ENCODE results near the gene CDH23.

The CDH23 gene

GRCh38 chr10:71481746-71482410 lies 85.2 kb downstream of the CDH23 start:
- H3K36me3 ChIP-seq (replicated peaks; ENCODE audit: insufficient read depth, low read length): no peaks in the 10 kb centered on the region
- H2AFZ ChIP-seq (ENCODE audit: low read length): no peak overlapping the region
- no peaks in the 10 kb centered on the region for H3K9me3 ChIP-seq (replicated peaks; ENCODE audit: insufficient read depth, low read length)
- H3K4me2 ChIP-seq (ENCODE audit: low read depth, low read length): no peak overlapping the region
- H3F3A ChIP-seq (ENCODE audit: insufficient read depth, low read length): no peaks in the 10 kb centered on the region
- H3K27me3 ChIP-seq (replicated peaks; ENCODE audit: insufficient read depth, low read length): peaks cover 76% of the 10 kb centered on the region
- H3K27ac ChIP-seq (ENCODE audit: low read length): no peak overlapping the region
- H3K4me3 ChIP-seq (ENCODE audit: low read length): no peak overlapping the region
- no peak for DNase-seq
- no peaks in the 10 kb centered on the region for H4K20me1 ChIP-seq (ENCODE audit: insufficient read depth, low read length)
- no peaks in the 10 kb centered on the region for H3K9me2 ChIP-seq (replicated peaks; ENCODE audit: insufficient read depth, low read length)
- TF ChIP-seq EZH2phosphoT487 (IDR thresholded peaks at IDR 0.05; ENCODE audit: low read length): no peak
- TF ChIP-seq EZH2 (optimal IDR thresholded peaks at IDR 0.05; ENCODE audit: low read depth, low read length): no peak
- TF ChIP-seq, protein P1, sequence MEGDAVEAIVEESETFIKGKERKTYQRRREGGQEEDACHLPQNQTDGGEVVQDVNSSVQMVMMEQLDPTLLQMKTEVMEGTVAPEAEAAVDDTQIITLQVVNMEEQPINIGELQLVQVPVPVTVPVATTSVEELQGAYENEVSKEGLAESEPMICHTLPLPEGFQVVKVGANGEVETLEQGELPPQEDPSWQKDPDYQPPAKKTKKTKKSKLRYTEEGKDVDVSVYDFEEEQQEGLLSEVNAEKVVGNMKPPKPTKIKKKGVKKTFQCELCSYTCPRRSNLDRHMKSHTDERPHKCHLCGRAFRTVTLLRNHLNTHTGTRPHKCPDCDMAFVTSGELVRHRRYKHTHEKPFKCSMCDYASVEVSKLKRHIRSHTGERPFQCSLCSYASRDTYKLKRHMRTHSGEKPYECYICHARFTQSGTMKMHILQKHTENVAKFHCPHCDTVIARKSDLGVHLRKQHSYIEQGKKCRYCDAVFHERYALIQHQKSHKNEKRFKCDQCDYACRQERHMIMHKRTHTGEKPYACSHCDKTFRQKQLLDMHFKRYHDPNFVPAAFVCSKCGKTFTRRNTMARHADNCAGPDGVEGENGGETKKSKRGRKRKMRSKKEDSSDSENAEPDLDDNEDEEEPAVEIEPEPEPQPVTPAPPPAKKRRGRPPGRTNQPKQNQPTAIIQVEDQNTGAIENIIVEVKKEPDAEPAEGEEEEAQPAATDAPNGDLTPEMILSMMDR (IDR thresholded peaks at IDR 0.05; ENCODE audit: low read length): no peak
- no peak overlapping the region for H3K9ac ChIP-seq (ENCODE audit: low read length)
- H3K4me1 ChIP-seq (ENCODE audit: low read length): no peaks in the 10 kb centered on the region
- no peaks in the 10 kb centered on the region for H3K79me2 ChIP-seq (ENCODE audit: low read length)

DNA sequence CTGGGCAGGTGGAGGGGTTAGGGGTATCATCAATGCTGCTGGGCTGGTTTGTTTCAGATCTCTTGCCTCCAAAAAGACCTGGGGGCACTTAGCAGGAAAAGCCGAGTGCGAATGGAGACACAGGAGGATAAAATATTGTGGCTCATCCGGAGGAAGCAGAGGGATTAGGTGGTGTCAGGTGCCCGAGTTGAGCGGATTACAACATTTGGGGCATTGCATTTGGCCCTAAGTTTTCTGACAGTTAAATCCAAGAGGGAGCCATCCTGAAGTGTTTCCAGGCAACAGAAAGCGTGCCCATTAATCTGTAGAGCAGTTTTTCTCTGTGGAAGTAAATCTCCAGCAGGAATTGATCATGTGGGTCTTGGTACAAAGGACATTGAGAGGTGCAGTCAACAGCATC lies 85.9 kb downstream of the CDH23 start:
- H3K9ac ChIP-seq (ENCODE audit: low read length): no peak overlapping the region
- H2AFZ ChIP-seq (ENCODE audit: low read length): no peak overlapping the region
- H3K4me1 ChIP-seq (ENCODE audit: low read length): no peaks in the 10 kb centered on the region
- DNase-seq: no peak
- peaks cover 70% of the 10 kb centered on the region for H3K27me3 ChIP-seq (replicated peaks; ENCODE audit: insufficient read depth, low read length)
- no peaks in the 10 kb centered on the region for H3K79me2 ChIP-seq (ENCODE audit: low read length)
- no peaks in the 10 kb centered on the region for H3K9me3 ChIP-seq (replicated peaks; ENCODE audit: insufficient read depth, low read length)
- no peaks in the 10 kb centered on the region for H3K36me3 ChIP-seq (replicated peaks; ENCODE audit: insufficient read depth, low read length)
- H3F3A ChIP-seq (ENCODE audit: insufficient read depth, low read length): no peaks in the 10 kb centered on the region
- H4K20me1 ChIP-seq (ENCODE audit: insufficient read depth, low read length): no peaks in the 10 kb centered on the region
- no peak overlapping the region for H3K4me3 ChIP-seq (ENCODE audit: low read length)
- H3K9me2 ChIP-seq (replicated peaks; ENCODE audit: insufficient read depth, low read length): no peaks in the 10 kb centered on the region
- no peak overlapping the region for H3K27ac ChIP-seq (ENCODE audit: low read length)
- TF ChIP-seq EZH2phosphoT487 (IDR thresholded peaks at IDR 0.05; ENCODE audit: low read length) (no peak), EZH2 (optimal IDR thresholded peaks at IDR 0.05; ENCODE audit: low read depth, low read length) (no peak)
- TF ChIP-seq, protein P1 (IDR thresholded peaks at IDR 0.05; ENCODE audit: low read length): no peak
- H3K4me2 ChIP-seq (ENCODE audit: low read depth, low read length): no peak overlapping the region

GRCh38 chr10:71483135-71483534 lies 86.4 kb downstream of the CDH23 start:
- H3K27me3 ChIP-seq (replicated peaks; ENCODE audit: insufficient read depth, low read length): peaks cover 64% of the 10 kb centered on the region
- H3K4me2 ChIP-seq (ENCODE audit: low read depth, low read length): no peak overlapping the region
- H3K27ac ChIP-seq (ENCODE audit: low read length): no peak overlapping the region
- no peaks in the 10 kb centered on the region for H3K4me1 ChIP-seq (ENCODE audit: low read length)
- TF ChIP-seq EZH2phosphoT487 (IDR thresholded peaks at IDR 0.05; ENCODE audit: low read length): no peak
- no peak for DNase-seq
- no peaks in the 10 kb centered on the region for H3K36me3 ChIP-seq (replicated peaks; ENCODE audit: insufficient read depth, low read length)
- H2AFZ ChIP-seq (ENCODE audit: low read length): no peak overlapping the region
- H3K9me2 ChIP-seq (replicated peaks; ENCODE audit: insufficient read depth, low read length): no peaks in the 10 kb centered on the region
- no peaks in the 10 kb centered on the region for H3K79me2 ChIP-seq (ENCODE audit: low read length)
- no peaks in the 10 kb centered on the region for H3K9me3 ChIP-seq (replicated peaks; ENCODE audit: insufficient read depth, low read length)
- no peak overlapping the region for H3K4me3 ChIP-seq (ENCODE audit: low read length)
- H3K9ac ChIP-seq (ENCODE audit: low read length): no peak overlapping the region
- no peaks in the 10 kb centered on the region for H4K20me1 ChIP-seq (ENCODE audit: insufficient read depth, low read length)
- H3F3A ChIP-seq (ENCODE audit: insufficient read depth, low read length): no peaks in the 10 kb centered on the region

Measured in MM.1S (cell line).